ENCODE measurements around the gene CCDC81.
"Not testable (repeated sequence)": the region's sequence is repeated elsewhere in the genome, so short reads cannot be mapped to it uniquely, and the experiment has no call there.

GRCh38 chr11:86433361-86434095, 58.8 kb downstream of the CCDC81 start:
- TF ChIP-seq, protein P1, sequence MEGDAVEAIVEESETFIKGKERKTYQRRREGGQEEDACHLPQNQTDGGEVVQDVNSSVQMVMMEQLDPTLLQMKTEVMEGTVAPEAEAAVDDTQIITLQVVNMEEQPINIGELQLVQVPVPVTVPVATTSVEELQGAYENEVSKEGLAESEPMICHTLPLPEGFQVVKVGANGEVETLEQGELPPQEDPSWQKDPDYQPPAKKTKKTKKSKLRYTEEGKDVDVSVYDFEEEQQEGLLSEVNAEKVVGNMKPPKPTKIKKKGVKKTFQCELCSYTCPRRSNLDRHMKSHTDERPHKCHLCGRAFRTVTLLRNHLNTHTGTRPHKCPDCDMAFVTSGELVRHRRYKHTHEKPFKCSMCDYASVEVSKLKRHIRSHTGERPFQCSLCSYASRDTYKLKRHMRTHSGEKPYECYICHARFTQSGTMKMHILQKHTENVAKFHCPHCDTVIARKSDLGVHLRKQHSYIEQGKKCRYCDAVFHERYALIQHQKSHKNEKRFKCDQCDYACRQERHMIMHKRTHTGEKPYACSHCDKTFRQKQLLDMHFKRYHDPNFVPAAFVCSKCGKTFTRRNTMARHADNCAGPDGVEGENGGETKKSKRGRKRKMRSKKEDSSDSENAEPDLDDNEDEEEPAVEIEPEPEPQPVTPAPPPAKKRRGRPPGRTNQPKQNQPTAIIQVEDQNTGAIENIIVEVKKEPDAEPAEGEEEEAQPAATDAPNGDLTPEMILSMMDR (IDR thresholded peaks at IDR 0.05), result not testable (repeated sequence)
- not testable (repeated sequence) for TF ChIP-seq POLR2A (IDR thresholded peaks at IDR 0.05)
